Stimulated activated naive B cell treated with anti-CD40 and anti-IgM and Interleukin-4, amounts not matched to agents 10 μg/mL and 1 μg/mL and 100 μg/mL, for 72 hours (primary cell): ENCODE data around the gene HOOK2.
"Not testable (repeated sequence)": the region's sequence is repeated elsewhere in the genome, so short reads cannot be mapped to it uniquely, and the experiment has no call there.

Experiments used
- ATAC-seq, 2 donors: fragments of 150-1000 bp; cut with Tn5 transposase; replicated peaks; 2 replicates each; pipeline ENCODE4 v1.10.0; 2021; ENCODE audit warnings: moderate library complexity in 1 of 2
- DNase-seq: peaks from one replicate; pipeline ENCODE4 v3.0.0; 2021
- H3K27ac Mint-ChIP-seq: one replicate; pipeline ENCODE4 v1.8.0; 2022; ENCODE audit warnings: mild to moderate bottlenecking, mixed read lengths
- H3K27me3 Mint-ChIP-seq, 2 donors: one replicate each; pipeline ENCODE4 v1.8.0; 2022; ENCODE audit warnings: mixed read lengths in 2 of 2
- H3K36me3 Mint-ChIP-seq, 2 donors: one replicate each; pipeline ENCODE4 v1.8.0; 2022; ENCODE audit warnings: mixed read lengths in 2 of 2, mild to moderate bottlenecking in 1 of 2
- H3K4me1 Mint-ChIP-seq, 2 donors: one replicate each; pipeline ENCODE4 v1.8.0; 2022; ENCODE audit warnings: mixed read lengths in 2 of 2, mild to moderate bottlenecking in 1 of 2
- H3K4me3 Mint-ChIP-seq, 2 donors: one replicate each; pipeline ENCODE4 v1.8.0; 2022; ENCODE audit warnings: mild to moderate bottlenecking in 2 of 2, mixed read lengths in 2 of 2, moderate library complexity in 1 of 2
- H3K9me3 Mint-ChIP-seq, 2 donors: one replicate each; pipeline ENCODE4 v1.8.0; 2022; ENCODE audit warnings: mixed read lengths in 2 of 2, mild to moderate bottlenecking in 1 of 2

The HOOK2 gene

DNA sequence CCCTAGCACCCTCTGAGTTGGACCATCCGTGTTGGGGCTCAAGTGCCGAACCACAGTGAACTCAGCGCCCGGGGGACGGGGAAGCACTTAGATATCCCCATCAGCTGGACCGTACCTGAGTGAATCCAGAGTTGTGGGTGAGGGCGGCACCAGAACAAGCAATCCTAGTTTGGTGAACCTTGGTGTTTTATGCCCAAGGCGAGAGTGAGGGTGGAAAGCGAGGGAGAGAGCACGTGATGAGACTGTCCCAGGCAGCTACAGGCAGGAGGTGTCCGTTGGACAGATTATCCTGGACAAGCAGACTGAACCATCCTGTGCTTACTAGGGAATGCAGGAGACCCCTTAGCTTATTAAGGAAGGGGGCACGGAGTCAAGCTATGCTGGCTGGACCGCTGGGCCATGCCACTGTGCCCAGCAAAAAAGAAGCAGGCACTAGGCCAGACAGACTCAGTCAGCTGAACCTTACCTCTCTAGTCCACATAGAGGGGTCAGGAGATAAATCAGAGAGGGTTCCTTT, 37.5 kb downstream of the HOOK2 start:
- no peaks in the 10 kb centered on the region for H3K9me3 Mint-ChIP-seq
- H3K4me1 Mint-ChIP-seq, result peaks cover 31 to 34% of the 10 kb centered on the region in 2 donors
- peak overlapping the region; percentile 99 to 100 for H3K4me3 Mint-ChIP-seq
- H3K27ac Mint-ChIP-seq, result peak overlapping the region; percentile 99
- DNase-seq (no peak), ATAC-seq (no peak)
- H3K36me3 Mint-ChIP-seq, result peaks cover 35 to 37% of the 10 kb centered on the region in 2 donors
- no peaks in the 10 kb centered on the region for H3K27me3 Mint-ChIP-seq

DNA sequence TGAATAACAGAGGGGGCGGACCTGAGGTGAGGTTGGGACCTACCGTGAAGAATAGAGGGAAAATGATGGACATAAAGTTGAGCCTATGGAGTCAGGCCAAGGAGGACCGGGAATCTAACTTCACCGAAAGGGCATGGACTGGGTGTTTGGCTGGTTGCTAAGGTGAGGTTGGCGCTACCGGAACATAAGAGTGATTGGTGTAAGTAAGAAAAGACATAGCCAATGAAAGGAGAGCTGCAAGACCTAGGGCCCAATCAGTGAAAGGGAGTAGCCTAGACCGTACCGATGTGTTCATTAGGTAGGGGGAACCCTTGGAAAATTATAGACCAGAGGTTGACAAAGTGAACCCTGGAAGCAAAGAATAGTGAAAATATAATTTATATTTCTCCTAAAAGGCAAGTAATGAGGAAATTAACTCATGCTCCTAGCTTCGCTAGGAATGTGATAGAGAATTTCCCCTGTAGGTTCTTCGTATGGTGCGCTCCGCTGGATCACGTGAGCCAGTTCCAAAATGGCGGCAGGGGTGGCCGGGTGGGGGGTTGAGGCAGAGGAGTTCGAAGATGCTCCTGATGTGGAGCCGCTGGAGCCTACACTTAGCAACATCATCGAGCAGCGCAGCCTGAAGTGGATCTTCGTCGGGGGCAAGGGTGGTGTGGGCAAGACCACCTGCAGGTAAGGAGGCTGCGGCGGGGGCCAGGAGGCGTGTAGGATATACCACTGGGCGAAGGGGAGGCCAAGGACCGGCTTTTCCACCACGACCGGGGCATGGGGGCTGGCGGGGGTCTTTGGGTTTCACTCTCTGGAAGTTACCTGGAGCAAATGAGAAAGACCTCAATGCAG, 38.1 kb downstream of the HOOK2 start, which contains the start of gene GET3:
Gene GET3, plus strand, starts transcription at position 503 of the 840 bp plus-strand sequence. Its CDS starts 9 bp downstream, at position 512.
- no peaks in the 10 kb centered on the region for H3K27me3 Mint-ChIP-seq

GRCh38 chr19:12733369-12734214, 41.8 kb downstream of the HOOK2 start:
- Mint-ChIP-seq H3K27me3 (no peaks in the 10 kb centered on the region), H3K4me1 (peaks cover 44 to 74% of the 10 kb centered on the region in 2 donors), H3K9me3 (no peaks in the 10 kb centered on the region), H3K4me3 (peak overlapping the region; percentile 94 to 95), H3K36me3 (peaks cover 37% of the 10 kb centered on the region in 2 donors), H3K27ac (peak overlapping the region; percentile 99)
- DNase-seq (peak; percentile 34), ATAC-seq (no peak)

More for the DNA sequence above, 38.1 kb downstream of the HOOK2 start, which contains the start of gene GET3:
- Mint-ChIP-seq H3K9me3 (no peaks in the 10 kb centered on the region), H3K36me3 (peaks cover 34% of the 10 kb centered on the region in 2 donors), H3K27ac (peak within 1 kb of the TSS; percentile 99), H3K4me1 (peaks cover 33 to 41% of the 10 kb centered on the region in 2 donors), H3K4me3 (peak within 1 kb of the TSS; percentile 99 to 100)
- ATAC-seq, result peak; percentile 89 to 92
- DNase-seq, result peak; percentile 83

- H3K27ac Mint-ChIP-seq, result no peak overlapping the region
- no peaks in the 10 kb centered on the region for H3K27me3 Mint-ChIP-seq
- DNase-seq (no peak), ATAC-seq (no peak)
- H3K36me3 Mint-ChIP-seq, result peaks cover 43 to 48% of the 10 kb centered on the region in 2 donors
- no peaks in the 10 kb centered on the region for H3K9me3 Mint-ChIP-seq
- H3K4me1 Mint-ChIP-seq, result peaks cover 34 to 68% of the 10 kb centered on the region in 2 donors
- H3K4me3 Mint-ChIP-seq, result no peak overlapping the region
These were observed 44.0 kb downstream of the HOOK2 start for GRCh38 chr19:12731337-12731736.

DNA sequence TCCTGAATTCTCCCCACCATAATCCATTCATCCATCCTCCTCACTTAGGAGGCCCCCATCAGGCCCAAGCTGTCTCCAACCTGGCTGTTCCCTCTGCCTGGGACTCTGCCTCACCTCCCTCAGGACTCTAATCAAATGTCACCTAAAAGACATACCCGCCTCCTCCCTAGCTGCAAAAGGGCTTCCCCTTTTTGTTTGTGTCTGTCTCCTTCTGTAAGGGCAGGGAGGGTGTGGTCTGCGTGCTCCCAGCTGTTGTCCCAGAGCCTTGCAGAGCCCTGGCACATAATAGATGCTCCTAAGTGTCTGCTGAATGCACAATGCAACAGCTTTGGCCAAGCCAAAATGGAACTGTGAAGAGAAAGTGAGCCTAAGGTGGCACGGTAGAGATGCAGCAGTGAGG, 45.3 kb downstream of the HOOK2 start:
- H3K27me3 Mint-ChIP-seq, result no peaks in the 10 kb centered on the region
- ATAC-seq (peak; percentile 50 to 54), DNase-seq (no peak)
- peaks cover 43 to 49% of the 10 kb centered on the region in 2 donors for H3K36me3 Mint-ChIP-seq
- no peaks in the 10 kb centered on the region for H3K9me3 Mint-ChIP-seq
- peak overlapping the region; percentile 64 to 68 for H3K4me3 Mint-ChIP-seq
- peak overlapping the region; percentile 88 for H3K27ac Mint-ChIP-seq
- peaks cover 34 to 68% of the 10 kb centered on the region in 2 donors for H3K4me1 Mint-ChIP-seq

- Mint-ChIP-seq H3K36me3 (peaks cover 35 to 46% of the 10 kb centered on the region in 2 donors), H3K4me1 (peaks cover 32 to 69% of the 10 kb centered on the region in 2 donors), H3K9me3 (no peaks in the 10 kb centered on the region), H3K4me3 (no peak overlapping the region), H3K27ac (peak overlapping the region; percentile 25), H3K27me3 (no peaks in the 10 kb centered on the region)
- no peak for DNase-seq
- ATAC-seq, result no peak
These were observed 47.5 kb downstream of the HOOK2 start for GRCh38 chr19:12727745-12728433.

GRCh38 chr19:12726988-12727316, 48.4 kb downstream of the HOOK2 start:
- H3K27me3 Mint-ChIP-seq, result no peaks in the 10 kb centered on the region
- no peak for ATAC-seq
- H3K4me1 Mint-ChIP-seq, result peaks cover 25 to 60% of the 10 kb centered on the region in 2 donors
- no peaks in the 10 kb centered on the region for H3K9me3 Mint-ChIP-seq
- H3K27ac Mint-ChIP-seq, result no peak overlapping the region
- peaks cover 32 to 45% of the 10 kb centered on the region in 2 donors for H3K36me3 Mint-ChIP-seq
- no peak overlapping the region for H3K4me3 Mint-ChIP-seq
- DNase-seq, result no peak

DNA sequence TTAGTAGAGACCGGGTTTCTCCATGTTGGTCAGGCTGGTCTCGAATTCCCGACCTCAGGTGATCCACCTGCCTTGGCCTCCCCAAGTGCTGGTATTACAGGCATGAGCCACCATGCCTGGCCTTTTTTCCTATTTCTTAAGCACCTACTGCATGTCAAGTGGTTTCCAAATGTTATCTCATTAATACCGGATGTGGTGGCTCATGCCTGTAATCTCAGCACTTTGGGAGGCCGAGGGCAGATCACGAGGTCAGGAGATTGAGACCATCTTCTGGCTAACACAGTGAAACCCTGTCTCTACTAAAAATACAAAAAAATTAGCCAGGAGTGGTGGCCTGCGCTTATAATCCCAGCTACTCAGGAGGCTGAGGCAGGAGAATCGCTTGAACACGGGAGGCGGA, 49.7 kb downstream of the HOOK2 start:
- not testable (repeated sequence) for DNase-seq, H3K4me3 Mint-ChIP-seq, H3K27me3 Mint-ChIP-seq, H3K9me3 Mint-ChIP-seq, H3K27ac Mint-ChIP-seq, ATAC-seq
- H3K36me3 Mint-ChIP-seq, result peaks cover 36 to 52% of the 10 kb centered on the region in 2 donors
- H3K4me1 Mint-ChIP-seq, result peaks cover 31 to 60% of the 10 kb centered on the region in 2 donors

DNA sequence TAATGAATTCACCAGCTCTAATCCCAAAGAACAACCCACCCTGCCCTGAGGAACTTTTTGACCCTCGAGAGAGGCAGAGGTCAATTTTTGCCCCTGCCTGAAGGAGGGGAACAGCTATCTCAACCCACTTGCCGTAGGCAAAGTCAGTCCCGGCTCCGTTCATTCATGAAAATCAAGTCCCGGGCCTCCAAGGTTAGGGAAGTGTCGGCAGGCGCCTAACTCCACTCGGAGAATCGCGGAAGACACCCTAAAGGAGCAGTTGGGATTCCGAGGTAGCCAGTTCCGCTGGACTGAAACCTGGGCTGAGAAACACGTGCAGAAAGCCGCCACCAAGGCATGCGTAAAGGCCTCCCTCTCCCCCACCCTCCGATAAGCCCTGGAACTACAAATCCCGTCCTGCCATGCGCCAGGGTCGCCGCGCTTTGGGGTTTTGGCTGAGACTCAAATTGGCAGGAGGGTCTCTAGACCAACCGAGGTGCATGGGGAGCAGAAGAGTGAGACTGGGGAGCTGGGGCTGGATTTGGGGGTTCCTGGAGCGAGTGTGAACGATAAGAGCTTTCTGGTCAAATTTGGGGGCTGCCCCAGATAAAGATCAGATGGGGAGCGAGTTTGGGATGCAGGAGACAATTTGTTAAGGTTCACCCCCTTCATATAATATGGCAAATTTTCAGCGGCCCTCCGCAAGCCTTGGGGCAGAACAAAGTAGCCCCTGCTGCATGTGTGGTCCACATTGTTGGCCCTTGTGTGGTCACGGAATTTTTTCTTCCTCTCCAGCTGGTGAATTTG, 51.5 kb downstream of the HOOK2 start, which contains the start of gene TNPO2:
Gene TNPO2, minus strand, starts transcription at position 292 of the 786 bp plus-strand sequence. CDS start 2,955 bp downstream, outside the sequence.
- Mint-ChIP-seq H3K4me3 (peak within 1 kb of the TSS; percentile 90 to 91), H3K27me3 (no peaks in the 10 kb centered on the region), H3K9me3 (no peaks in the 10 kb centered on the region), H3K4me1 (peaks cover 23 to 54% of the 10 kb centered on the region in 2 donors), H3K36me3 (peaks cover 25 to 45% of the 10 kb centered on the region in 2 donors), H3K27ac (peak within 1 kb of the TSS; percentile 89)
- DNase-seq, result peak; percentile 53
- ATAC-seq, result peak; percentile 64 to 68

DNA sequence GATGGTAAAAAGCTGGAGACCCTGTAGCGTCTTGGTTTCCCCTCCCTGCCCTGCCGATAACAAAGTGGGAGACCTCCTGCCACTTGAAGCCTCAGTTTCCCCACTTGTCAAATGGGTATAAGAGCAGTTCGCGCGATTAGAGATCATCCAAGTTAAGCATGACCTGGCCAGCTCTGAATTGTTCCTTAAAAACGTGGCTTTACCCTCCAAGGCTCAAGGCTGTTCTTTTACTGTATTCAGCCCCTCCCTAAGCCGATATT, 52.0 kb downstream of the HOOK2 start:
- no peaks in the 10 kb centered on the region for H3K9me3 Mint-ChIP-seq
- ATAC-seq, result peak; percentile 10 to 19
- H3K27ac Mint-ChIP-seq, result peak overlapping the region; percentile 89
- H3K27me3 Mint-ChIP-seq, result no peaks in the 10 kb centered on the region
- no peak for DNase-seq
- peaks cover 26 to 46% of the 10 kb centered on the region in 2 donors for H3K36me3 Mint-ChIP-seq
- peak overlapping the region; percentile 90 to 91 for H3K4me3 Mint-ChIP-seq
- H3K4me1 Mint-ChIP-seq, result peaks cover 24 to 54% of the 10 kb centered on the region in 2 donors

- H3K36me3 Mint-ChIP-seq, result peaks cover 20 to 41% of the 10 kb centered on the region in 2 donors
- ATAC-seq (peak; percentile 88 to 89), DNase-seq (peak; percentile 91)
- peaks cover 24 to 51% of the 10 kb centered on the region in 2 donors for H3K4me1 Mint-ChIP-seq
- peak overlapping the region; percentile 90 to 91 for H3K4me3 Mint-ChIP-seq
- no peaks in the 10 kb centered on the region for H3K27me3 Mint-ChIP-seq
- no peaks in the 10 kb centered on the region for H3K9me3 Mint-ChIP-seq
- H3K27ac Mint-ChIP-seq, result peak overlapping the region; percentile 89
These were observed 52.6 kb downstream of the HOOK2 start for GRCh38 chr19:12722566-12723380.

- peaks cover 20 to 38% of the 10 kb centered on the region in 2 donors for H3K36me3 Mint-ChIP-seq
- no peaks in the 10 kb centered on the region for H3K9me3 Mint-ChIP-seq
- peak overlapping the region; percentile 96 for H3K27ac Mint-ChIP-seq
- H3K27me3 Mint-ChIP-seq, result no peaks in the 10 kb centered on the region
- DNase-seq, result peak; percentile 30
- peak; percentile 61 to 66 for ATAC-seq
- peak overlapping the region; percentile 91 to 94 for H3K4me3 Mint-ChIP-seq
- peaks cover 24 to 49% of the 10 kb centered on the region in 2 donors for H3K4me1 Mint-ChIP-seq
These were observed 53.4 kb downstream of the HOOK2 start for GRCh38 chr19:12721656-12722565.
